Measurements from ENCODE around the gene RAD9A. TPM values are rescaled to one million over a fixed set of nuclear protein-coding genes. Genes with fewer than 3 reads are reported as not detected.
A peak's percentile ranks its signal among the peaks of the same experiment; 100 is the strongest.

RAD9A gene
- total RNA-seq (2014; rRNA removed; shearing (Covaris generic)) = 35.2 and 38.4 TPM in 2 replicates

- DNase-seq (ENCODE audit: low spot score) = peak; percentile 94
Observed at GRCh38 chr11:67391304-67392182, at the start of gene RAD9A. TSS of gene RAD9A (plus strand) at chr11:67391986. CDS start at chr11:67392045, 59 bp downstream.

DNA sequence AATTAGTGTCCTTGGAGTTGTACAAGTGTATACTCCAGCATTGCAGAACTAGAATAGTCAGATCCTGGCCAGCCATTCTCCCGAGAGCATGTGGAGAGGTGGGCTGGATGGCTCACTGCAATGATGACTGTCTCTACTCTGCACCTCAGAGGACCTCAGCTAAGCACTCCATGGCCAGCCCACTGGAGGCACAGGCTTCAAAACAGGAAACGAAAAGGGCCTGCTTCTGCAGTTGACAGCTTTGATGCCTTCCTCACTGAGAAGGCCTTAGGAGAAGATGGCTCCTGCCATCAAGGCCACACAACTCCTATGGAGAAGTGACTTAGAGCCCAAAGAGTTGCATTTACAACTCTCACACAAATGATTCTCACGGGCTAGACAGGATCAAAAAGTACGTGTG is 47.5 kb upstream of the RAD9A start:
- DNase-seq (ENCODE audit: low spot score) = no peak

- DNase-seq (ENCODE audit: low spot score) = peak; percentile 61
Observed at GRCh38 chr11:67345247-67345919, 46.4 kb upstream of the RAD9A start.

GRCh38 chr11:67345920-67346819 is 45.6 kb upstream of the RAD9A start:
- DNase-seq (ENCODE audit: low spot score) = peak; percentile 96

- no peak for DNase-seq (ENCODE audit: low spot score)
Observed at GRCh38 chr11:67347964-67348749, 43.6 kb upstream of the RAD9A start.

- DNase-seq (ENCODE audit: low spot score) = no peak
Observed at GRCh38 chr11:67349036-67349435, 42.8 kb upstream of the RAD9A start.

- no peak for DNase-seq (ENCODE audit: low spot score)
Observed at GRCh38 chr11:67349457-67349856, 42.3 kb upstream of the RAD9A start.

GRCh38 chr11:67349928-67350465 is 41.8 kb upstream of the RAD9A start:
- DNase-seq (ENCODE audit: low spot score) = no peak

DNA sequence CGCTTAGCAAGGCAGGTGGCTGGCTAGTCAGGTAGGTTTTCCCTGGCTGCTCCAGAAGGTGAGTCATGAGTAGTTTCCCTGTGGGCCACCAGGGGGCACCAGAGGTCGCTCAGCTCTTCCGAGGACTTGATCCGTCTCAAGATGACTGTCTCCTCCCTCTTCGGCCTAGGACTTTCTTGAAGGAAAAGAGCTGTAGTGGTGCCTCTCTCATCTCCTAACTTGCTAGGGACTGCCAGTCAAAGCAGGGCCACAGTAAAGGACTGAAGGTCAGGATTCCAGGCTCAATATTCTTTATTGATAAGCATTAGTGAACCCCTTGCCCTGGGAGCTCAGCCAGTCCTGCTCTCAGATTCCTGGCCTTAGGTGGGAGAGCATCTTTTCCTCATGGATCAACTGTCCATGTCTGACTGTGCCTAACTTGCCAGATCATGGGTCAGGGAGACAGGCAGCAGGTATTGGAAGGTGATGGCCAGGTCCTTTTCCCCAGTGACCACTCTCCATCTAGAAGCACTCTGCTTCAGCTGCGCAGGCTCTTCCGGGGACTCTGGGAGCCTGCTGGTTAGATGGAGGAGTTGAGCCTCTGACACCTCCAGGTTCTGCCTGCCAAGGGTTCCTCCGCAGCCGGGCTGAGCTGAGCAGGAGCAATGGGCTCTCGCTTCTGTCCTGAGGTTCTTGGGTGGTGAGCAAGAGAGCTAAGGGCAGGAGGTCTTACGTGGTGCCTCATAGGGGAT is 40.3 kb upstream of the RAD9A start:
- peak; percentile 94 for DNase-seq (ENCODE audit: low spot score)

DNA sequence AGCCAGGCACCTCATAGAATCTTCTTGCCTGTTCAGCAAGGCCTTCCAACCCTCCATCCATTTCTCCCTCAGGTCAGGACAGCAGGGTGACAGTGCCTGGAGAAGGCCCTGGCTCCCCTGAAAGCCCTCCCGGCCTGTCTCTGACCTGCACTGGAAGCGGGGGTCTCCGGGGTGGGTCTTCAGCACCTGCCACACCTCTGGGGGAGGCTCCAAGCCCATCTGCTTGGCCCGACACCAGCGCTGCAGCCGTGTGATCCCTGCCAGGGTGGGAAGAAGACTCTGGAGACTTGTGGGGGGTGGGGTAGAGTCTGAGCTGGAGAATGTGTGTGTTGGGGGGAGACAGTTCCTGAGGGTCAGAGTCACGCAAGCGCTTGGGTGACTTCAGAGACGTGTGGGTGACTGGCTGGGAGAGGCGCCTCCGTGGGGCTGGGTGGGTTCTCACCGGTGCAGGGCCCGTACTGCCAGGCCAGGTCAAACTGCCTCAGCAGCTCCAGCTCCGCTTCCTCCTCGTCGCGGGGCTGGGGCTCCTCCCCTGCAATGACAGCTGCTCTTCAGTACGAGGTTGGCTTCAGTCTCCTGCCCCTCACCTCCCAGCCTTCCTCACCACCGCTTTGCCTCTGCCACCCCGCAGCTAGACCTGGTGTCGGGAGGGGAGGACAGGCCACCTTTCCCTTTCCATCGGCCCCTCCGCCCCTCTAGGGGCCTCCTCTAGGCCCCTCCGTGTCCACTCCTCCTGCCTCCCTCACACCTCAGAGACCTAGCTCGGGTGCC is 39.1 kb upstream of the RAD9A start:
- DNase-seq (ENCODE audit: low spot score) = peak; percentile 85

DNA sequence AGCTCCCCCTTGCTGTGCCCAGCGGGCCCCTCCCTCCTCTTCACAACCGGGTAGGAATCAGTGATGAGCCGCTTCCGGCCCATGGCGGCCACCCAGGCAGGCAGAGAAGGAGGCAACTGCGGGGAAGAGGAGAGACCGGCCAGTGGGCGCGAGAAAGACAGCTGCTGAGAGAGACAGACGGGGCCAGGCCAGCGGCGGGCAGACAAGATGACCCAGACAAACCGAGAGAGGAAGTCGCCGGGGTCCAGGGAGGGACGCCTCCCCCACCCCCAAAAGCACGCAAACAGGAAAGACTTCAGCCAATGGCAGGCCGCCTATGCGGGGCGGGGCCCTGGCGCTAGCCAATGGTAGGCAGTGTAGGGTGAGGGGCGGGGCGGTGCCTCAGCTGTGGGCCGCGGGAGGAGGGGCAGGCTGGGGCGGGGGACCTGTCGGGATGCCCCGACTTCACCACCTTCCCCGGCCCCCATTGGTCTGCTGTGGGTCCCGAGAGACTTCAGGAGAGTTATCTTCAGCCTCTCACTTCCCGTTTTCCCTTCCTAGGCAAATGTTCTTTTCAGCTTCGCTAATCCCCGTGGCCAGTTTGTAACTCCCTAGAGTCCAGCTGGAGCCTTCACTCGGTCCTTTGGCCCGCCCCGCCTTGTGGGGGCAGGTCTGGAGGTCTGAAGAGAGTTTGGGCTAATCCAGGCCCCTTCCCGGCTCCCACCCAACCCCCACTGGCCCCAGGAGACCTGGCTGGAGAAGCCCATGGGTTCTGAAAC is 38.3 kb upstream of the RAD9A start, which contains the start of gene POLD4:
TSS of gene POLD4 (minus strand) at position 230 of the 758 bp plus-strand sequence. CDS start at position 83, 147 bp downstream.
- peak; percentile 98 for DNase-seq (ENCODE audit: low spot score)

DNA sequence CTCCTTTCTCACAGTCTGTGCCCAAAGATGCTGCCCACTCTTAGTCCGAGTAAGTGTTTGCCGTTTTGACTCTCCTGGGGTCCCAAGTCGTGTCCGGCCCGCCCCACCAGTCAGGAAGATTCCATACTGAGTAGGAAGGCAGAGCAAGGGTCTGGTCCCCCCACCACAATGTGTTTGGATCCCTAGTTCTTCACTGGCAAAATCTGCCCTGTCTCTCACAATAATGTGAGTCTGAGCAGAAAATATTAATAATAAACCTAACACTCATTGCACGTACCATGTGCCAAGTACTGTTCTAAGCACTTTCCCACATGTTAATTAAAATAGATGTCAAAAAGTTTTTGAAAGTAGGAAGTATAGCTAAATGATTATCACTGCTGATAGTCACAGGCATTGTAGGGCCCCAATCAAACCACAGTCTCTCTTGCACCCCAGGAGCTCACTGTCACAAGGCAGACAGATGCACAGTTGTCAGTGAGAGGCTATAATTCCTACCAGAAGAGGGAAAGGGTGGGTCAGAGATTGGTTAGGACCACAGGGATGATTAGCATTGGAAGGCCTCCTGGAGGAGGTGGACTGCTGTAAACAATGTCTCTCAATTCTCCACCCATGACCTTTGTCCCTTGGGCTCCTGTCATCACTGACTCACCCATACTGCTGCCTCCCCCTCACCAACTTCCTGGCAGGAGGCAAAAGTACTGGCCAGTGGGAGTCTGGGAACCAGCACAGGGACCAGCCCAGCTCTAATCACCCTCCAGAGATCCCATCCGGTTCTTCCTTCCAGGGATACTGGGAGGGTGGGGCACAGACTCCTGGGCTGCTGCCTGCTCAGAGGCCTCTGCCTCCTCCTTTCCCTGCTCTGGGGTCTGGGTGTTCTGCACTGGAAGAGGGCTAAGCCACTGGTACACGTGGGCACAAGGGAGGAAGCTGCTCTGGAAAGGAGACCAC is 37.4 kb upstream of the RAD9A start:
- DNase-seq (ENCODE audit: low spot score) = peak; percentile 98

DNA sequence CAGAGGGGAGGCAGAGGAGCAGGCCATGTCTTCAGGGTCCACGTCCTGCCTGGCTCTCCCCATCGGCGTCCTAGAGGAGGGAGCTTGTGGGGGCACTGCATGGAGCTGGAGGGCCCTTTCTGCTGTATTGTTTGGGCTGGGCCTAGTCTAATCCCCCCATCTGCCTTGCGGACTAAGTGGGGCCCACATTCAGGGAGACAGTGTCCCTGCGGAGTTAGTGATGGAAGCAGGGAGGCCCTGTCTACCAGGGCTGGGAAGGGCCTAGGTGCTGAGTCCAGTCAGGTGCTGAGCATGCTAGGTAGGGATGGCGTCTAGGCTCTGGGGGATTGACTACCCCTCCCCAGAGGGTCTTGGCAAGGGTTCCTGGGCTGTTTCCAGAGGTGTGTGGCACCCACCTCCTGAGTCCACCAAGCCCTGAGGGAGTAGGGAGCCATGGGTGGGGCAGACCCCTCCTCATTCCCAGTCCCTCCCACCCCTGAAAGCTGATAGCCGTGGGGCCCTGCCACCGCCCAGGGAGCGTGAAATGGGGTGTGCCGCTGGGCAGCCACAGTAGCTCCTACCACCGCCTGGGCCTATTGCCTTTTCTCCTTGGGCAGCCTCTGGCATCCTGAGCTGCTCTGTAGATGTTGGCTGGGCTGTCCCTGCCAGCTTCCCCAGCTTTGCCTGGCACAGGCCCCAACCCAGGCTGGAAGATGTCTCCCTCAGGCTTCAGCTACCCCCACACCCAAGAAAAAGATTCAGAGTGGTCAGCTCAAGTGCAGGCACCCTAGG is 36.6 kb upstream of the RAD9A start:
- DNase-seq (ENCODE audit: low spot score) = no peak

GRCh38 chr11:67355794-67356386 is 35.9 kb upstream of the RAD9A start:
- peak; percentile 33 for DNase-seq (ENCODE audit: low spot score)

GRCh38 chr11:67356387-67356863 is 35.4 kb upstream of the RAD9A start:
- DNase-seq (ENCODE audit: low spot score) = no peak

Data from HT-29 (cell line).